CD14-positive monocyte (primary cell): Measurements from ENCODE around the gene SYTL5. TPM values are rescaled to one million over a fixed set of nuclear protein-coding genes. Genes with fewer than 3 reads are reported as not detected.

Experiments
- DNase-seq, 3 donors: peaks; one replicate each; pipeline ENCODE4 v3.0.0-alpha.2; 2011 to 2022
- H2AFZ ChIP-seq: 2 replicates; pipeline ENCODE4 v1.6.0; 2012; ENCODE audit warnings: mild to moderate bottlenecking, low read depth, low read length, inconsistent platforms; ENCODE audit not compliant: insufficient read depth, poor library complexity, severe bottlenecking
- H3K27ac ChIP-seq, 2 donors: 1 replicate in 1 of 2; 2 replicates in 1 of 2; pipeline ENCODE4 v1.5.1; 2012 to 2013; ENCODE audit warnings: low read length in 2 of 2, control low read depth in 1 of 2, inconsistent platforms in 1 of 2, low read depth in 1 of 2, mild to moderate bottlenecking in 1 of 2
- H3K27me3 ChIP-seq, 2 donors: one replicate each; pipeline versions ENCODE4 v1.6.0 to v1.6.1; 2011 to 2013; ENCODE audit warnings: low read length in 2 of 2; ENCODE audit not compliant: control insufficient read depth in 2 of 2, insufficient read depth in 2 of 2
- H3K36me3 ChIP-seq, 2 donors: replicated peaks in 1 of 2; 1 replicate in 1 of 2; 2 replicates in 1 of 2; pipeline versions ENCODE4 v1.5.1 to v1.6.1; 2012 to 2013; ENCODE audit warnings: low read length in 2 of 2, control low read depth in 1 of 2, inconsistent platforms in 1 of 2, mild to moderate bottlenecking in 1 of 2; ENCODE audit not compliant: insufficient read depth in 2 of 2, control insufficient read depth in 1 of 2
- H3K4me1 ChIP-seq, 2 donors: 1 replicate in 1 of 2; 2 replicates in 1 of 2; pipeline versions ENCODE4 v1.5.1 to v1.6.1; 2012 to 2013; ENCODE audit warnings: low read length in 2 of 2, control low read depth in 1 of 2, inconsistent platforms in 1 of 2, mild to moderate bottlenecking in 1 of 2, moderate library complexity in 1 of 2; ENCODE audit not compliant: insufficient read depth in 2 of 2, control insufficient read depth in 1 of 2
- H3K4me2 ChIP-seq: replicated peaks from 2 replicates; pipeline ENCODE3; 2012; ENCODE audit warnings: low read length, moderate library complexity, mild to moderate bottlenecking; ENCODE audit not compliant: poor library complexity, severe bottlenecking; ENCODE audit errors: extremely low read depth
- H3K4me3 ChIP-seq, 3 experiments: fragments of 200-600 bp in 1 of 3; sonication (generic) in 1 of 3; replicated peaks in 1 of 3; 1 replicate in 2 of 3; 2 replicates in 1 of 3; pipeline ENCODE4 v1.5.1; 2011 to 2013; ENCODE audit warnings: low read length in 3 of 3, mild to moderate bottlenecking in 3 of 3, control low read depth in 2 of 3, low read depth in 2 of 3, inconsistent platforms in 1 of 3, moderate library complexity in 1 of 3
- H3K79me2 ChIP-seq: 2 replicates; pipeline ENCODE4 v1.6.0; 2012; ENCODE audit warnings: mild to moderate bottlenecking, control low read depth, inconsistent platforms, low read length, moderate library complexity; ENCODE audit not compliant: insufficient read depth
- H3K9ac ChIP-seq: 2 replicates; pipeline ENCODE4 v1.6.0; 2017; ENCODE audit warnings: low read length, mild to moderate bottlenecking; ENCODE audit not compliant: insufficient read depth, poor library complexity, severe bottlenecking
- H3K9me3 ChIP-seq, 2 donors: replicated peaks in 1 of 2; 1 replicate in 1 of 2; 2 replicates in 1 of 2; pipeline versions ENCODE4 v1.5.1 to v1.6.1; 2012 to 2013; ENCODE audit warnings: low read length in 2 of 2, control low read depth in 1 of 2; ENCODE audit not compliant: control insufficient read depth in 1 of 2, insufficient read depth in 1 of 2
- H4K20me1 ChIP-seq: 2 replicates; pipeline ENCODE4 v1.6.0; 2012; ENCODE audit warnings: mild to moderate bottlenecking, low read length, control low read depth, moderate library complexity; ENCODE audit not compliant: insufficient read depth
- H3K27ac Mint-ChIP-seq, 7 donors: one replicate each; pipeline ENCODE4 v1.8.0; 2020; ENCODE audit warnings: mild to moderate bottlenecking in 7 of 7, mixed read lengths in 7 of 7, moderate library complexity in 6 of 7, inconsistent platforms in 2 of 7
- H3K27me3 Mint-ChIP-seq, 3 donors: one replicate each; pipeline ENCODE4 v1.8.0; 2021 to 2022; ENCODE audit warnings: low read depth in 3 of 3, mild to moderate bottlenecking in 3 of 3, mixed read lengths in 3 of 3, moderate library complexity in 3 of 3, inconsistent platforms in 1 of 3
- H3K36me3 Mint-ChIP-seq, 2 donors: one replicate each; pipeline ENCODE4 v1.8.0; 2020; ENCODE audit warnings: mixed read lengths in 2 of 2, inconsistent platforms in 1 of 2, mild to moderate bottlenecking in 1 of 2
- H3K4me1 Mint-ChIP-seq: one replicate; pipeline ENCODE4 v1.8.0; 2020; ENCODE audit warnings: mild to moderate bottlenecking, mixed read lengths
- H3K4me3 Mint-ChIP-seq, 2 donors: one replicate each; pipeline ENCODE4 v1.8.0; 2020; ENCODE audit warnings: mild to moderate bottlenecking in 2 of 2, mixed read lengths in 2 of 2, moderate library complexity in 1 of 2
- H3K9me3 Mint-ChIP-seq, 7 donors: one replicate each; pipeline ENCODE4 v1.8.0; 2020 to 2022; ENCODE audit warnings: mixed read lengths in 7 of 7, mild to moderate bottlenecking in 6 of 7, moderate library complexity in 6 of 7, inconsistent platforms in 2 of 7
- WGBS: methylation state at CpG from one replicate; pipeline ENCODE4 v1.1.5; 2013; ENCODE audit warnings: missing lambda C conversion rate; ENCODE audit not compliant: insufficient coverage; 5-methylcytosine and 5-hydroxymethylcytosine counted together
- intact Hi-C, 2 donors: fragments of 100-400 bp; cut with micrococcal nuclease; formaldehyde crosslinking; loops; one replicate each; pipeline versions ENCODE4 v1.15.0 to v1.15.1; 2023
- polyA plus RNA-seq, 3 donors: library from polyadenylated mRNA; depleted of rRNA in 1 of 3; unstranded in 2 of 3; stranded (reverse) in 1 of 3; fragments of 300-500 nt in 2 of 3; fragments of >200 nt in 1 of 3; fragmentation: Illumina TruSeq in 2 of 3; gene quantifications; 1 replicate in 2 of 3; 2 replicates in 1 of 3; pipeline ENCODE4 v1.2.3, GENCODE V29; 2012 to 2021
- TF ChIP-seq, protein P1 (sequence below): fragments of 200-600 bp; IDR thresholded peaks from one replicate; pipeline ENCODE4 v1.8.0; 2022; ENCODE audit warnings: antibody characterized with exemption, mild to moderate bottlenecking

The SYTL5 gene
- polyA plus RNA-seq, 3 donors = not detected

DNA sequence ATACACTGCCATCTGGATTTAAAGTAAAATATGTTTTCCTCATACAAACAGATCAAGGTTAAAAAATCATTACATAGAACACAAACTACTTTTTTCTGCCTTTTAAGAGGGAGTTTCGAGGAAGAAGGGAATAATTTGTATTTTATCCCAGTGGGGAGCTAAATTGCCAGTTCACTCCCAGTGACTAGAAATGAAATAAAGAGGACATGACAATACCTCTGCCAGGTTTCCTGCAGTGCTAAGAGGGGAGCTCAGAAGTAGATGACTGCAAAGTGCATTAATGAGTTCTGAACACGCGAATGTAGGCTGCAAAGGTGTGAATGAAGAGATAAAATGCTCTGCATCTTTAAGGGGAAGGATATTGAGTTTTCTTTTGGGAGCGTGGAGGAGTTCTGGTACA, 144.6 kb downstream of the SYTL5 start:
- Histone ChIP-seq H3K9me3 (no peaks in the 10 kb centered on the region), H3K36me3 (no peaks in the 10 kb centered on the region), H4K20me1 (no peaks in the 10 kb centered on the region), H3K4me1 (no peaks in the 10 kb centered on the region), H3K4me2 (no peak overlapping the region), H3K4me3 (no peak overlapping the region), H2AFZ (no peak overlapping the region), H3K79me2 (no peaks in the 10 kb centered on the region), H3K27me3 (no peaks in the 10 kb centered on the region), H3K9ac (no peak overlapping the region), H3K27ac (no peak overlapping the region)
- no peak for DNase-seq
- intact Hi-C loops = no loop called here
- peaks cover 0 to 7% (median 4%) of the 10 kb centered on the region in 3 donors for H3K27me3 Mint-ChIP-seq
- H3K9me3 Mint-ChIP-seq = peaks cover 0 to 3% (median 0%) of the 10 kb centered on the region in 7 donors
- no peak overlapping the region for H3K27ac Mint-ChIP-seq
- no peaks in the 10 kb centered on the region for H3K36me3 Mint-ChIP-seq
- H3K4me1 Mint-ChIP-seq = no peaks in the 10 kb centered on the region
- H3K4me3 Mint-ChIP-seq = no peak overlapping the region
- TF ChIP-seq, protein P1, sequence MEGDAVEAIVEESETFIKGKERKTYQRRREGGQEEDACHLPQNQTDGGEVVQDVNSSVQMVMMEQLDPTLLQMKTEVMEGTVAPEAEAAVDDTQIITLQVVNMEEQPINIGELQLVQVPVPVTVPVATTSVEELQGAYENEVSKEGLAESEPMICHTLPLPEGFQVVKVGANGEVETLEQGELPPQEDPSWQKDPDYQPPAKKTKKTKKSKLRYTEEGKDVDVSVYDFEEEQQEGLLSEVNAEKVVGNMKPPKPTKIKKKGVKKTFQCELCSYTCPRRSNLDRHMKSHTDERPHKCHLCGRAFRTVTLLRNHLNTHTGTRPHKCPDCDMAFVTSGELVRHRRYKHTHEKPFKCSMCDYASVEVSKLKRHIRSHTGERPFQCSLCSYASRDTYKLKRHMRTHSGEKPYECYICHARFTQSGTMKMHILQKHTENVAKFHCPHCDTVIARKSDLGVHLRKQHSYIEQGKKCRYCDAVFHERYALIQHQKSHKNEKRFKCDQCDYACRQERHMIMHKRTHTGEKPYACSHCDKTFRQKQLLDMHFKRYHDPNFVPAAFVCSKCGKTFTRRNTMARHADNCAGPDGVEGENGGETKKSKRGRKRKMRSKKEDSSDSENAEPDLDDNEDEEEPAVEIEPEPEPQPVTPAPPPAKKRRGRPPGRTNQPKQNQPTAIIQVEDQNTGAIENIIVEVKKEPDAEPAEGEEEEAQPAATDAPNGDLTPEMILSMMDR = no peak
- 100% methylated on average over 2 of the region's 4 CpGs for WGBS

DNA sequence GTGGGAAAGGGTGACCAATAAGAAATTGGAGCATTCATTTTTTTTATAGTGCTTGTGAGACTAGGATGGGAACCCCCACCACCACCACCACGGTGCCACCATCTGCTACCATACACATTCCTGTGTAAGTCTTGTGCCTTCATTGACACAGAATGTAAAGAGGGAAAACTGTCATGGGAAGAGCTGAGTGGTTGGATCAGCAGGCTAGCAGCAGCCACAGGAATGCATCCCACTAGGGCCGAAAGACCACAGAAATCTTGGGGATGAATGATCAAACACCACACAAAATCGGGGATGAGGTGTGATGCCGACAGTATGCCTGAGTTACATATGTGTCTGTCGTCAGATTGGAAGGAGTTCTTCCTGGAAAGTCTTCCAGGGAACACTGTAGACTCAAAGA, 145.1 kb downstream of the SYTL5 start:
- Histone ChIP-seq H3K9me3 (no peaks in the 10 kb centered on the region), H4K20me1 (no peaks in the 10 kb centered on the region)

More for the DNA sequence above, 145.1 kb downstream of the SYTL5 start:
- Mint-ChIP-seq H3K4me1 (no peaks in the 10 kb centered on the region), H3K36me3 (no peaks in the 10 kb centered on the region), H3K27ac (no peak overlapping the region), H3K9me3 (peaks cover 0 to 3% (median 0%) of the 10 kb centered on the region in 7 donors), H3K4me3 (no peak overlapping the region), H3K27me3 (peaks cover 0 to 6% (median 4%) of the 10 kb centered on the region in 3 donors)
- no peak for DNase-seq
- intact Hi-C loops = no loop called here
- no peak overlapping the region for H3K4me2 ChIP-seq
- no peaks in the 10 kb centered on the region for H3K79me2 ChIP-seq
- WGBS = 88% methylated on average over 3 of the region's 5 CpGs
- TF ChIP-seq, protein P1 = no peak
- no peak overlapping the region for H3K4me3 ChIP-seq
- H2AFZ ChIP-seq = no peak overlapping the region
- no peak overlapping the region for H3K27ac ChIP-seq
- H3K36me3 ChIP-seq = no peaks in the 10 kb centered on the region
- no peaks in the 10 kb centered on the region for H3K4me1 ChIP-seq
- no peak overlapping the region for H3K9ac ChIP-seq
- no peaks in the 10 kb centered on the region for H3K27me3 ChIP-seq
